Common myeloid progenitor, CD34-positive (primary cell): ENCODE results near the gene TLR6.

ENCODE experiments used
- CTCF ChIA-PET: fragments of 350-600 bp; sonication (Branson Sonifier 250); formaldehyde crosslinking; loops from one replicate; lab custom pipeline; 2021; ENCODE audit warnings: antibody characterized with exemption; lab: Charles Lee
- POLR2A ChIA-PET: fragments of 350-600 bp; sonication (Branson Sonifier 250); formaldehyde crosslinking; loops from one replicate; lab custom pipeline; 2021; ENCODE audit warnings: antibody characterized with exemption; lab: Charles Lee
- DNase-seq, 3 donors: peaks; one replicate each; pipeline versions ENCODE4 v3.0.0 to v3.0.0-alpha.2; 2013
- H3K27ac ChIP-seq, 2 experiments: 1 replicate in 1 of 2; 2 replicates in 1 of 2; pipeline ENCODE4 v1.7.0; 2013; ENCODE audit warnings: inconsistent platforms in 2 of 2, low read length in 2 of 2, mild to moderate bottlenecking in 2 of 2, low read depth in 1 of 2, moderate library complexity in 1 of 2; ENCODE audit not compliant: severe bottlenecking in 2 of 2, insufficient read depth in 1 of 2, poor library complexity in 1 of 2
- H3K27me3 ChIP-seq, 5 experiments: replicated peaks in 2 of 5; 1 replicate in 3 of 5; 2 replicates in 2 of 5; pipeline versions ENCODE4 v1.6.1 to v1.7.0; 2013; ENCODE audit warnings: low read length in 4 of 5, mild to moderate bottlenecking in 2 of 5, moderate library complexity in 2 of 5, inconsistent platforms in 1 of 5; ENCODE audit not compliant: insufficient read depth in 5 of 5, control insufficient read depth in 4 of 5
- H3K36me3 ChIP-seq, 4 experiments: 1 replicate in 2 of 4; 2 replicates in 2 of 4; pipeline versions ENCODE4 v1.6.1 to v1.7.0; 2013; ENCODE audit warnings: low read length in 3 of 4, control low read depth in 1 of 4, mild to moderate bottlenecking in 1 of 4; ENCODE audit not compliant: control insufficient read depth in 4 of 4, insufficient read depth in 4 of 4
- H3K4me1 ChIP-seq, 4 experiments: 1 replicate in 3 of 4; 2 replicates in 1 of 4; pipeline versions ENCODE4 v1.6.1 to v1.7.1; 2013; ENCODE audit warnings: low read length in 3 of 4, mild to moderate bottlenecking in 3 of 4, control low read depth in 1 of 4, inconsistent platforms in 1 of 4, moderate library complexity in 1 of 4; ENCODE audit not compliant: control insufficient read depth in 4 of 4, insufficient read depth in 4 of 4; ENCODE audit errors: control extremely low read depth in 1 of 4
- H3K4me3 ChIP-seq, 7 experiments: 1 replicate in 4 of 7; 2 replicates in 3 of 7; pipeline versions ENCODE4 v1.5.1 to v1.7.0; 2013; ENCODE audit warnings: mild to moderate bottlenecking in 7 of 7, low read length in 6 of 7, moderate library complexity in 6 of 7, inconsistent platforms in 2 of 7, low read depth in 2 of 7, control low read depth in 1 of 7; ENCODE audit not compliant: insufficient read depth in 4 of 7, control insufficient read depth in 1 of 7; ENCODE audit errors: extremely low read depth in 1 of 7
- H3K9me3 ChIP-seq, 5 experiments: 1 replicate in 4 of 5; 2 replicates in 1 of 5; pipeline versions ENCODE4 v1.6.1 to v1.7.1; 2013; ENCODE audit warnings: low read length in 4 of 5, mild to moderate bottlenecking in 2 of 5, inconsistent platforms in 1 of 5, low read depth in 1 of 5, moderate library complexity in 1 of 5; ENCODE audit not compliant: control insufficient read depth in 4 of 5, insufficient read depth in 2 of 5; ENCODE audit errors: control extremely low read depth in 1 of 5
- WGBS: methylation state at CpG from one replicate; pipeline ENCODE4 v1.1.5; 2013; ENCODE audit not compliant: insufficient coverage; 5-methylcytosine and 5-hydroxymethylcytosine counted together

The TLR6 gene

GRCh38 chr4:38860788-38861424, 4.3 kb upstream of the TLR6 start:
- H3K4me3 ChIP-seq = no peak overlapping the region
- H3K4me1 ChIP-seq = peaks cover 9 to 31% (median 15%) of the 10 kb centered on the region in 4 experiments
- H3K36me3 ChIP-seq = no peaks in the 10 kb centered on the region
- peak; percentile 68 to 78 (median 78) for DNase-seq
- H3K27ac ChIP-seq = no peak overlapping the region
- CTCF ChIA-PET = interaction anchor here (0.6 to 4.3 kb wide), 29 partner anchors 9 to 484 kb away, joined by 3 to 54 read pairs (median 4); partner anchors contain the start of gene TLR10
- H3K9me3 ChIP-seq = no peaks in the 10 kb centered on the region
- WGBS = 36% methylated on average over 5 of the region's 5 CpGs
- POLR2A ChIA-PET = interaction anchor here (0.6 kb wide), 1 partner anchor 12 kb away, joined by 3 read pairs; no protein-coding TSS in a partner anchor
- no peaks in the 10 kb centered on the region for H3K27me3 ChIP-seq

- no peaks in the 10 kb centered on the region for H3K27me3 ChIP-seq
- H3K36me3 ChIP-seq = no peaks in the 10 kb centered on the region
- H3K4me3 ChIP-seq = no peak overlapping the region
- H3K27ac ChIP-seq = no peak overlapping the region
- DNase-seq = no peak
- ChIA-PET CTCF (interaction anchor here (1.0 to 4.3 kb wide), 5 partner anchors 14 to 104 kb away, joined by 3 to 54 read pairs (median 4); no protein-coding TSS in a partner anchor), POLR2A (no interaction called here)
- H3K9me3 ChIP-seq = no peaks in the 10 kb centered on the region
- H3K4me1 ChIP-seq = peaks cover 9 to 37% (median 20%) of the 10 kb centered on the region in 4 experiments
- 100% methylated on average over 3 of the region's 7 CpGs for WGBS
Observed at GRCh38 chr4:38859501-38859900, 2.9 kb upstream of the TLR6 start.

GRCh38 chr4:38858097-38858420, 1.4 kb upstream of the TLR6 start:
- no peak for DNase-seq
- peaks cover 9 to 34% (median 25%) of the 10 kb centered on the region in 4 experiments for H3K4me1 ChIP-seq
- ChIA-PET POLR2A (no interaction called here), CTCF (interaction anchor here (4.3 kb wide), 1 partner anchor 98 kb away, joined by 54 read pairs; no protein-coding TSS in a partner anchor)
- no peaks in the 10 kb centered on the region for H3K9me3 ChIP-seq
- no peaks in the 10 kb centered on the region for H3K36me3 ChIP-seq
- WGBS = 70% methylated on average over 2 of the region's 3 CpGs
- H3K4me3 ChIP-seq = peak overlapping the region in 1 of 7 experiments; percentile 1
- no peaks in the 10 kb centered on the region for H3K27me3 ChIP-seq
- H3K27ac ChIP-seq = peak overlapping the region; percentile 4 to 86

GRCh38 chr4:38857354-38858096, 908 bp upstream of the TLR6 start:
- POLR2A ChIA-PET = no interaction called here
- no peaks in the 10 kb centered on the region for H3K27me3 ChIP-seq
- H3K36me3 ChIP-seq = no peaks in the 10 kb centered on the region
- peak overlapping the region in 3 of 7 experiments; percentile 1 to 27 (median 25) for H3K4me3 ChIP-seq
- peaks cover 9 to 34% (median 25%) of the 10 kb centered on the region in 4 experiments for H3K4me1 ChIP-seq
- CTCF ChIA-PET = interaction anchor here (1.8 to 4.4 kb wide), 5 partner anchors 11 to 100 kb away, joined by 5 to 54 read pairs (median 15); partner anchors contain the start of gene TLR10
- 30% methylated on average over 2 of the region's 3 CpGs for WGBS
- peak overlapping the region; percentile 4 to 86 for H3K27ac ChIP-seq
- DNase-seq = peak; percentile 74 to 92 (median 88)
- H3K9me3 ChIP-seq = no peaks in the 10 kb centered on the region

GRCh38 chr4:38856046-38856445, 571 bp downstream of the TLR6 start:
- Histone ChIP-seq H3K27me3 (no peaks in the 10 kb centered on the region), H3K4me1 (peaks cover 9 to 34% (median 25%) of the 10 kb centered on the region in 4 experiments), H3K9me3 (no peaks in the 10 kb centered on the region), H3K36me3 (no peaks in the 10 kb centered on the region), H3K27ac (peak overlapping the region; percentile 64 to 86), H3K4me3 (peak overlapping the region in 6 of 7 experiments; percentile 66 to 89 (median 70))
- DNase-seq = peak; percentile 24 to 73 (median 67)
- WGBS = no CpG with 5 or more reads among the region's 4 CpGs
- ChIA-PET CTCF (interaction anchor here (0.8 to 4.4 kb wide), 10 partner anchors 9 to 787 kb away, joined by 3 to 26 read pairs (median 6); partner anchors contain the start of genes TLR1 and TLR10), POLR2A (no interaction called here)

GRCh38 chr4:38855466-38855865, 1.2 kb downstream of the TLR6 start:
- 86% methylated on average over 3 of the region's 5 CpGs for WGBS
- ChIA-PET CTCF (interaction anchor here (0.8 to 4.4 kb wide), 11 partner anchors 9 to 787 kb away, joined by 3 to 26 read pairs (median 5); partner anchors contain the start of genes TLR1 and TLR10), POLR2A (no interaction called here)
- H3K4me1 ChIP-seq = peaks cover 9 to 34% (median 25%) of the 10 kb centered on the region in 4 experiments
- no peaks in the 10 kb centered on the region for H3K36me3 ChIP-seq
- H3K27me3 ChIP-seq = no peaks in the 10 kb centered on the region
- peak overlapping the region; percentile 64 to 86 for H3K27ac ChIP-seq
- no peak for DNase-seq
- H3K4me3 ChIP-seq = peak overlapping the region in 4 of 7 experiments; percentile 67 to 89 (median 72)
- no peaks in the 10 kb centered on the region for H3K9me3 ChIP-seq
